Amniotic epithelial cell (primary cell): Measurements from ENCODE around the gene PCID2.
A peak's percentile ranks its signal among the peaks of the same experiment; 100 is the strongest.

Experiments
- DNase-seq: peaks from one replicate; pipeline ENCODE4 v3.0.0-alpha.2; 2010; ENCODE audit warnings: low read depth

PCID2 gene

GRCh38 chr13:113219256-113219940 lies 10.9 kb upstream of the PCID2 start:
- DNase-seq, result peak; percentile 61

- DNase-seq, result no peak
These were observed 10.1 kb upstream of the PCID2 start for GRCh38 chr13:113218586-113218985.

GRCh38 chr13:113216254-113217048 lies 8.0 kb upstream of the PCID2 start:
- peak; percentile 56 for DNase-seq

GRCh38 chr13:113211774-113212173 lies 3.3 kb upstream of the PCID2 start:
- no peak for DNase-seq

GRCh38 chr13:113210833-113211232 lies 2.4 kb upstream of the PCID2 start:
- DNase-seq, result no peak

GRCh38 chr13:113209759-113210421 lies 1.4 kb upstream of the PCID2 start:
- peak; percentile 55 for DNase-seq

- peak; percentile 52 for DNase-seq
These were observed 878 bp upstream of the PCID2 start, which contains the start of gene CUL4A for GRCh38 chr13:113209336-113209758. Gene CUL4A (plus strand): TSS chr13:113209613. CDS start chr13:113209628, 15 bp downstream.

- DNase-seq, result peak; percentile 42
These were observed 514 bp downstream of the PCID2 start for GRCh38 chr13:113207890-113208420.

DNA sequence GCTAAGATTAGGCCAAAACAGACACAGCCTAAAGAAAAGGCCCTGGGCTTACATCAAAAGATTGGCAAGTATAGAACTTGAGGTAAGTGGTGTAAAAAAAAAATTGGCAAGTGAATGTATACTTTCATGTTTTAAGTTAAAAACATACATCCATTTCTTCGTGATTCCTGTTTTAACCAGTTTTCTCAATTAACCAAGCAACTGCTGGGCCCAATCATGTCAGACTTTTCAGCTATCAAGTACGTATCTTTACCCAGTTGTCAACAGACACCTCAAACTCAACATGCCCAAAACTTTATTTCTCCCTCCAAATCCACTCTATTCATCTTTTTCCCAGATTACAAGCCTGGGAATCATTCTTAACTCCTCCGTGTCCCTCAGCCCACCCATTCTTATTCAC lies 1.0 kb downstream of the PCID2 start:
- DNase-seq, result no peak

DNA sequence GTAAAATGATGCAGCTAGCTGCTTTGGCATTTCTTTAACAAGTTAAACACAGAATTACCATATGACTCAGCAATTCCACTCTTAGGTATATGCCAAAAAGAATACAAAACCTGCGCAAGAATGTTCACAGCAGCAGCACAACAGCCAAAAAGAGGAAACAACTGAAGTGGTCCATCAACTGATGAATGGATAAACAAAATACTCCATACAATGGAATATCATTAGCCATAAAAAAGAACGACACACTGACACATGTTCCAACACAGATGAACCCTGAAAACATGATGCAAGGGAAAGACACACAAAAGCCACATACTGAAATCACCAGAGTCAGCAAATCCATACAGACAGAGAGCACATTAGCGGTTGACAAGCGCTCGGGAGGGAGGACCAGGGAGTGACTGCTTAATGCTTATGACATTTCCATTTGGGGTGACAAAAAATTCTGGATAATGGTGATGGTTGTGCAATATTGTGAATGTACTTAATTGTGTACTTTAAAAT lies 3.0 kb downstream of the PCID2 start:
- no peak for DNase-seq

GRCh38 chr13:113204378-113204734 lies 4.1 kb downstream of the PCID2 start:
- DNase-seq, result no peak

- peak; percentile 73 for DNase-seq
These were observed 4.7 kb downstream of the PCID2 start for GRCh38 chr13:113203507-113204377.

DNA sequence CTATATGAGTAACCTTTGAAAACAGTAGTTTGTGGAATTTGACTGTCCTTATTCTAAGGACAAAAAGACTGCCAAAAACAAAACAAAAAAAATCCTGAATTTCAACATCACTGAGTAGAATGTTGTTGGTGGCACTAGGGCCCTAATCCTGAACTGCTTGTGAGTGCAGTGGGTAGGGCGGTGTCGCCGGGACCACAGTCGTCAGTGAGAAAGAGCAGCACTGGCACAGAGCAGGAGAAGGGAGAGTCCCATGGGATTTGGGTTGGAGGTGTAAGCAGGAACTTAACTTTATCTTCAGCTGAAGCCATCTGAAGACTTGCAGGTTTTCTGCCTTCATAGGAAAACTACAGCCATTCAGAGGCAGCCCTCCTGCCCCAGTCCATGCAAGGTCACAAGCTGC lies 5.6 kb downstream of the PCID2 start:
- DNase-seq, result no peak

GRCh38 chr13:113201815-113202214 lies 6.7 kb downstream of the PCID2 start:
- no peak for DNase-seq

- no peak for DNase-seq
These were observed 11.3 kb downstream of the PCID2 start for GRCh38 chr13:113196970-113197737.

DNA sequence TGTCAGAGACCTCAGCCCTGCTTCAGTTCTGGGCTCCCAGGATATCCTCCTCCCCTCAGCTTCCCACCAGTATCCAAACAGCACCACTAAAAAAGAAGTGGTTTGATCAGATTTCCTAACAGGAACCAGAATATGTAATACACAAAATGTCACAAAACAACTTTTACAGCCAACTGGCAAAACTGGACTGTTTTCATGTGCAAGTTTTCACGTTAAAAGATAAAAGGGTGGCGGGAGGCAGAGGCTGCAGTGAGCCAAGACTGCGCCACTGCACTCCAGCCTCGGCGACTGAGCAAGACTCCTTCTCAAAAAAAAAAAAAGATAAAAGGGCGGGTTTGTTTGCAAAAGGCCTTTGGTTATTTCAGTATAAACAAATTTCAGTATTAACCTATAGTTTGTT lies 13.1 kb downstream of the PCID2 start:
- DNase-seq, result no peak

DNA sequence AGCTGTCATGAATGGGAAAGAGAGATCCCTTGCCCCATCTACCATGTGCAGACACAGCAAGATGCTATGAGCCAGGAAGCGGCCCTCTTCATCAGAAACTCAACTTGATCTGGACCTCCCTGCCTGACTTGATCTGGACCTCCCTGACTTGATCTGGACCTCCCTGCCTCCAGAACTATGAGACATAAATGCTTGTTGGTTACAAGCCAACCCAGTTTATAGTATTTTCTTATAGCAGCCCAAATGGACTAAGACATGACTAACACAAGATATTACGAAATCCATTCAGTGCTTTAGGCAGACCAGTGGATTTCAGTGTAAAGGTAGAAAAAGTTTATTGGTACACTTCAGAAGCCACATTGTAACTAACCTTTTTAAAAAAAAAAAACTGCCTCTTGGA lies 15.6 kb downstream of the PCID2 start:
- peak; percentile 82 for DNase-seq

DNA sequence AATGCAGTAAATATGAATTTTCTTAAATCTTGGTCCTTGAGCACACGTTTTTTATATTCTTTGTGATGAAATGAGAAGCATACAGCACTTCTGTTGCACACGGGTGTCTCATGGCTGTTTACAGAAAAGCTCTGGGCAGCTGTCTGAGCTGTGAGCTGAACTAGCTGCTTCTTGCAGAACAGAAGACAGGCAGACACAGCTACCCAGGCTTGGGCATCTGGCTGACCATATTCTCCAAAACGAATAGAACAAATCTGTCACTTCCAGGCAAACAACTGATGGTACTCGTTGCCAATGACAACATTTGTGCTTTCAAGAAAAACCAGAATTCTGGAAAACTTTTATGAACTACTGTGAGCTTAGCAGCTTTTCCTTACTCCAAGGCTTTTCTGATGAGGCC lies 16.2 kb downstream of the PCID2 start:
- DNase-seq, result no peak

GRCh38 chr13:113190181-113190580 lies 18.3 kb downstream of the PCID2 start:
- DNase-seq, result no peak

- DNase-seq, result peak; percentile 22
These were observed 20.4 kb downstream of the PCID2 start for GRCh38 chr13:113187883-113188665.
